ENCODE measurements around the gene ZNF382. TPM values are rescaled to one million over a fixed set of nuclear protein-coding genes. Genes with fewer than 3 reads are reported as not detected.

The ZNF382 gene
- total RNA-seq = 14.8 TPM

GRCh38 chr19:36605101-36605876 lies at the start of gene ZNF382:
ZNF382 (plus strand) TSS chr19:36605313; CDS start chr19:36609915, 4,602 bp downstream.

DNA sequence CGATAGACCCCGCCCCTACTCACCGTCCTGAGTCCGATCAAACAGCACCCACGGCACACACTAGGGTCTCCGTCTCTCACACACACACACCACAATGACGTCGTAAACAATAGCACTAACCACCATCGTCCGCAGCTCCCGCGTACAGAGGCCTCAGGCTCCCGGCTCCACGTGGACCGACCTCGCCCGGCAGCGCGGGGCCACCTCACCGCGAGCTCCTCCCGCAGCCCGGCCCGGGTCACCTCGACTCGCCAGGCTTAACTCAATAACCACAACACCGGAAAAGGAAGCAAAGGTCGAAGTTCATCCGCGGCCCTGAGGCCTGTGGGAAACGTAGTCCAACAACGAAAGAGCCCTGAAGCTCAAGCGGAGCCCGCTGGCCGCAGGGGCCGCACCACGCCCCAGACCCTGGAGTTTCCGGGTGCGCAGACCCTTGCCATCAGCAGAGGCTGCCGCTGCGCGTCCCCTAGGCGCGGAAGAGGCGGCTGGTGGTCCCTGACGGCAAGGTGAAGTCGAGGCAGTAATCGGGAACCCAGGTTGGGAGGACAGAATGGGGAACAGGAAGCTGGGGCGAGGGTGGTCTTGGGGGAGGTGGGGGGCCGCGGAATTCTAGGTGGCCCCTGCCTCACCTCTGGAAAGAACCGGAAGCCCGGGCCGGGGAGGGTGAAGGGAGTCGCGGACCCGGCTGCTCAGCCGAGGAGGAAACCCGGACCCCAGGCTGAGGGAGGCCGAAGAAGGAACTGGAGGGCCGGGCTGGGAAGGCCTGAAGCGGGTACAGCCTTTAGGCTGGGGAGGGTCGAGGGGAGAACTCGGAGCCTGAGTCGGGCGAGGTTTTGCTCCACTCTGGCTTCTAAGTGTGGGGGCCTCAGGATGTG lies 31.9 kb upstream of the ZNF382 start, which contains the start of gene ZNF529:
Gene ZNF529, minus strand, starts transcription at position 273 of the 875 bp plus-strand sequence. CDS start 946 bp downstream, outside the sequence.

Other genes with a start within 250 kb of the ZNF382 start
- 14.7 TPM for gene ZFP14, start 226.1 kb upstream of the ZNF382 start, total RNA-seq
- gene ZFP82, start 186.7 kb upstream of the ZNF382 start, total RNA-seq = 10.9 TPM
- gene ZNF566, start 115.8 kb upstream of the ZNF382 start, total RNA-seq = 17.3 TPM
- 90.9 TPM for gene ZNF260, start 77.0 kb upstream of the ZNF382 start, total RNA-seq
- 18.4 TPM for gene ZNF529, start 32.0 kb upstream of the ZNF382 start, total RNA-seq
- gene ZNF461, start 61.5 kb downstream of the ZNF382 start, total RNA-seq = 7.4 TPM
- gene ZNF567, start 82.3 kb downstream of the ZNF382 start, total RNA-seq = 13.2 TPM
- 8.2 TPM for gene ZNF850, start 167.5 kb downstream of the ZNF382 start, total RNA-seq
- gene ZNF790, start 233.1 kb downstream of the ZNF382 start, total RNA-seq = 11.6 TPM
- 14.0 TPM for gene ZNF345, start 245.6 kb downstream of the ZNF382 start, total RNA-seq

All from metanephros (tissue), 1 donor.